Urinary bladder (tissue), 4 donors: ENCODE results near the gene ZBTB8A. TPM values are rescaled to one million over a fixed set of nuclear protein-coding genes. Genes with fewer than 3 reads are reported as not detected.

Experiments used
- DNase-seq: peaks from one replicate; pipeline ENCODE4 v3.0.0-alpha.2; 2015; ENCODE audit errors: extremely low spot score
- H3K27ac ChIP-seq: one replicate; pipeline ENCODE4 v1.5.1; 2013; ENCODE audit warnings: low read depth, mild to moderate bottlenecking, moderate library complexity
- H3K36me3 ChIP-seq: one replicate; pipeline ENCODE4 v1.6.1; 2013; ENCODE audit warnings: mild to moderate bottlenecking, moderate library complexity; ENCODE audit not compliant: insufficient read depth
- H3K4me1 ChIP-seq: one replicate; pipeline ENCODE4 v1.6.1; 2013; ENCODE audit warnings: mild to moderate bottlenecking, moderate library complexity; ENCODE audit not compliant: insufficient read depth
- H3K4me3 ChIP-seq: one replicate; pipeline ENCODE4 v1.5.1; 2013; ENCODE audit warnings: low read depth, low read length
- WGBS: extraction: QIAGEN DNeasy Blood & Tissue Kit; methylation state at CpG from one replicate; pipeline ENCODE4 v1.1.7; 2013; 5-methylcytosine and 5-hydroxymethylcytosine counted together
- polyA plus RNA-seq: library from polyadenylated mRNA; stranded (reverse); fragments of 200-250 nt; gene quantifications from one replicate; pipeline ENCODE4 v1.2.3, GENCODE V29; 2013
- total RNA-seq: library from RNA; depleted of rRNA; stranded (reverse); fragments of >200 nt; gene quantifications from one replicate; pipeline ENCODE4 v1.2.3, GENCODE V29; 2014
- donor health status: healthy with polysubstance abuse.
- donor health status: healthy.

ZBTB8A gene
- total RNA-seq (30.1 TPM), polyA plus RNA-seq (7.4 TPM)

DNA sequence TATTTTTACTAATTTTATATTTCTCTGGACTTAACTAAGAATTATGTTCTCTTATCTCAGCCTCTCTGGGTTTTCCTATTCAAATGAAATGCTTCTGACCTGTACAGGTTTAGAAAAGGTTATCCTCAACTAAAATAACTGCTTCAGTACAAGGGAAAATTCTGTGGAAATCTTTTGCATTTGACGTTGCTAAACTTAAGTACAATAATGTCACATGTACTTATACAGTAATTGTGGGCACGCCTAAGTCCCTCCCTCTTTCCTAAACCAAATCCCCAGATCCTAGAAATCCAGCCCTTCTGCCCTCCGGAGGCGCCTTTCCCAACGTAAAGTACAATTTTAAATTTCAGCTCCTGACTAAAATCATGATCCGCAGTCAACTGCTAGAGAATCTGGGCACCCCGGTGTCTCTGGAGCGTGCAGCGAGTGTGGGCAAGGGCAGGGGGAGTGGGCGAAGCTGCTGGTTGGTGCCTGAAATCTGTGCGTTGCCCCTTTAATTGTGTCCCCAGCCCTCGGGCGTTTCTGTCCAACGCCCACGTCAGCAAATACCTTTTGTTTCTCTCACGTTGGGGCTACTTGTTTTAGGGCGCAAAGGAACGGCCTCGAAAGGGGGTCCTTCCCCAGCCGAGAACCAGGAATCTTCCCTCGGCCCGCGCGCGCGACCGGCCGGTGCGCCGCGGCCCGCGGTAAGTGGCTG, at the start of gene ZBTB8A:
Gene ZBTB8A (plus strand): TSS at position 541 of the 697 bp plus-strand sequence. CDS start 53,505 bp downstream, outside the sequence.
- under 1% methylated on average over 33 of the region's 33 CpGs for WGBS
- Histone ChIP-seq H3K27ac (peak within 1 kb of the TSS; percentile 83), H3K36me3 (no peaks in the 10 kb centered on the region), H3K4me3 (peak within 1 kb of the TSS; percentile 94), H3K4me1 (no peaks in the 10 kb centered on the region)
- DNase-seq: peak; percentile 49

DNA sequence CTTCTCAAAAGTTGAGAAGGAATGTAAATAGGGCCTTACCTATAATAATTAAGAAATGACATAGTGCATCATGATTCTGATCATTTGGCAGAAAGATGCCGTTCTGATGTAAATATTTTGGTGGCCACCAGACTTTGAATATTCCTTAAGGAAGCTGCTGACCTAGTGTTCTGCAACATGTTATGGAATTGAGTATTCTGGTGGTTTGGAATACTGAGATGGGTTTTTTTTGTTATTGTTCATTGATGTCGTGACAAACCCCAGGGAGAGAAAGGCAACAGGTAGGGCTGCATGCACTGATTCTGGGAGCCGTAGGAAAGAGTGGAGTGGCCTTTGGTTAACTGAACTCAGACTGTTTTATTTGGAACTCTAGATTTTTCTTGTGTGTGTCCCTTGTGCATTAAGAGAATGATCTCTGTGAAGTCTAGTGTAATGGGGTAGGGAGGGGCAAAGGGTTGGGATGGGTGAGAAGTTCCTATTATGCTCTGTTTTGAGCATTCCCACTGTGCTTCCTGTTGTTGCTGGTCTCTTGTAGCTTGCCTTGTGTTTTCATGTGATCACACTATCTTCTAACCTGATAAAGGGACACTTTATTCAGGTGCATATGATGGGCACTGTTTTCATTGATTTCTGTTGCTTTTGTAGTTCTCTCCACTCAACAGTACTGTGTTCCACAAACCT, 49.3 kb upstream of the ZBTB8A start:
- DNase-seq: no peak
- Histone ChIP-seq H3K36me3 (no peaks in the 10 kb centered on the region), H3K27ac (no peak overlapping the region), H3K4me3 (no peak overlapping the region), H3K4me1 (no peaks in the 10 kb centered on the region)
- 92% methylated on average over 3 of the region's 3 CpGs for WGBS

DNA sequence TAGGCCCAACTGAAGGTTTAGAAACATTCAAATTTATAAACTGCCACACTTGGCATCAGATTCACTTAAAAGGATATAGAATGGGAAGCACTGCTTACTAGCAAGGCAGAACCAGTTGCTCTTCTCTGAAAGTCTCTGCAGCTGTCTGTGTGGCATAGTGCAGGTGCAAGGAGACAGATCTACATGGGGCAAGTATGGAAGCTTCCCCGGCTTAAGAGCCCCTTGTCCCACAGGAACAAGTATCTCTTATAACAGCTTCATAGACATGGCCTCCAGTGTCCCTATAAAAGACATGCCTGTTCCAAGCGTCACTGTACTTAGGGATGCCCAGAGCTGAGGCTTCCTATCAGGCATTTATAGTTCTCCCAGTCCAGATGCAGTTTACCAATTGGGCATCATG, 47.8 kb upstream of the ZBTB8A start:
- H3K4me1 ChIP-seq: no peaks in the 10 kb centered on the region
- no peak for DNase-seq
- 94% methylated on average over 2 of the region's 2 CpGs for WGBS

DNA sequence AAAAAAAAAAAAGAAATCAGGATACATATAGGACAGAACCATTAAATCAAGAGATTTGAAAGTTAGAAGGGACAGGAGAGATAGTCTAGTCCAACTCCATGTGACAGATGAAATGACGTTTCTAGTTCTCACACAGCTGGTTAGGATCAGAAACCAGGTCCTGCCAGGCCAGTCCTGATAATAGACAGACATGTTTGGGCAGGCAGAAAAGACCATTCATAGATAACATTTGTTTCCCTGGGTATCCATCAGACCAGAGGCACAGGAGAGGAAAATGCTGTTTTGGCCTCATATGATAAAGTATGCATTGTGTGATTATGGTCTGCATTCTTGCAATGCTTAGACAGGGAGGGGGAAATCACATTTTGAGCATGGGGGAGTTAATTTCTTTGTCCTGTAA, 45.0 kb upstream of the ZBTB8A start:
- DNase-seq: no peak
- H3K4me3 ChIP-seq: no peak overlapping the region
- H3K4me1 ChIP-seq: no peaks in the 10 kb centered on the region
- 54% methylated on average over 1 of the region's 1 CpG for WGBS
- no peaks in the 10 kb centered on the region for H3K36me3 ChIP-seq
- no peak overlapping the region for H3K27ac ChIP-seq

More for the DNA sequence above, 47.8 kb upstream of the ZBTB8A start:
- Histone ChIP-seq H3K36me3 (no peaks in the 10 kb centered on the region), H3K4me3 (no peak overlapping the region), H3K27ac (no peak overlapping the region)

DNA sequence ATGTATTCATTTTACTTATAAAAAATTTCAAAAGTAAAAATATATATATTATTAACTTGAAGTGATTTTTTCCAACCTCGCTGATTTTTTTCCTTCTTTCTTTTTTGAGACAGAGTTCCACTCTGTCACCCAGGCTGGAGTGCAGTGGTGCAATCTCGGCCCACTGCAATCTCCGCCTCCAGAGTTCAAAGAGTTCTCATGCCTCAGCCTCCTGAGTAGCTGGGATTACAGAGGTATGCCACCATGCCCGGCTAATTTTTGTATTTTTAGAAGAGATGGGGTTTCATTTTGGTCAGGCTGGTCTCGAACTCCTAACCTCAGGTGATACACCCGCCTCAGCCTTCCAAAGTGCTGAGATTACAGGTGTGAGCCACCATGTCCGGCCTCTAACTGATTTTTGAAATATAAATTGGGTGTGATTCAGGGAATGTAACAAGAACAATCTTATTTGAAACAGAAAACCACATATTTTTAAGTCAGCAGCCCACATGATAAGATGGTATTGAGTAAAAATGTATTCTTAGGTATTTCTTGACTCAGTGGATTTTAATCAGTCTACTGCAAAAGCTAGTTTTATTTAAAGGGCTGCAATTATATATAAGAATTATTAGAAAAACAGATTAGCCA, 44.4 kb upstream of the ZBTB8A start:
- no peak for DNase-seq
- Histone ChIP-seq H3K4me3 (no peak overlapping the region), H3K4me1 (no peaks in the 10 kb centered on the region), H3K36me3 (no peaks in the 10 kb centered on the region), H3K27ac (no peak overlapping the region)
- 79% methylated on average over 7 of the region's 7 CpGs for WGBS

DNA sequence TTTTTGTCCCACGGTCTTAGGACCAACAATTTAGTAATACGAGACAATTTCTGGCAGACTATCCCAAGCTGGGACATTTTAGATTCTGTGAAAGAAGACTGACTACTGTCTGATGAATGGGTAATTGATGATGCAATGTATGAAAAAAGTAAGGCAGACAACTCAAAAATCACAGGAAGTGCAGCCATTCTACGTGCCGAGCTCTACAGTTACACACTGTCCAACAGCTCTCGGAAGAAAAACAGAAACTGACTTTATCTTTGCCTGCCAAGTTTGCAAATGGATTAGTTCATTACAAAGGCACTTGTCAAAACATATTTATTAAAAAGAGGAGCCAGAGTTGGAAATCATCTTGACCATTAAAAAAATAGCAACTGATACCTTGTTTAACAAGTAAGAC, 43.1 kb upstream of the ZBTB8A start:
- WGBS: 31% methylated on average over 5 of the region's 5 CpGs
- Histone ChIP-seq H3K27ac (no peak overlapping the region), H3K4me1 (no peaks in the 10 kb centered on the region), H3K4me3 (no peak overlapping the region), H3K36me3 (no peaks in the 10 kb centered on the region)
- DNase-seq: no peak

DNA sequence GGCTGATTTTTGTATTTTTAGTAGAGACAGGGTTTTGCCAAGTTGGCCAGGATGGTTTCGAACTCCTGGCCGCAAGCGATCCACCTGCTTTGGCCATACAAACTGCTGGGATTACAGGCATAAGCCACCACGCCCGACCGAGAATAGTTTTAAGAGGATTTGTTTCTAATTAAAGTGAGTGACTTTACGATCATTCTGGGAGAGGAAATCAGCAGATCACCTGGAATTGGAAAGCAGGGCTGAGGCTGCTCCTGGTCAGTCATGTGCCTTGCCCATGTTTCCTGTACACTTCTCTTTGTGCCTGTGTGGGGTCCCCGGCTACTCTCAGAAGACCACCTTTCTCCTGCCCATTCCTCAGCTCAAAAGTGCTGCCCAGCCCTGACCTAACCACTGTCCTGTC, 40.5 kb upstream of the ZBTB8A start:
- Histone ChIP-seq H3K27ac (no peak overlapping the region), H3K4me1 (no peaks in the 10 kb centered on the region), H3K4me3 (no peak overlapping the region), H3K36me3 (no peaks in the 10 kb centered on the region)
- WGBS: 79% methylated on average over 8 of the region's 8 CpGs
- no peak for DNase-seq

DNA sequence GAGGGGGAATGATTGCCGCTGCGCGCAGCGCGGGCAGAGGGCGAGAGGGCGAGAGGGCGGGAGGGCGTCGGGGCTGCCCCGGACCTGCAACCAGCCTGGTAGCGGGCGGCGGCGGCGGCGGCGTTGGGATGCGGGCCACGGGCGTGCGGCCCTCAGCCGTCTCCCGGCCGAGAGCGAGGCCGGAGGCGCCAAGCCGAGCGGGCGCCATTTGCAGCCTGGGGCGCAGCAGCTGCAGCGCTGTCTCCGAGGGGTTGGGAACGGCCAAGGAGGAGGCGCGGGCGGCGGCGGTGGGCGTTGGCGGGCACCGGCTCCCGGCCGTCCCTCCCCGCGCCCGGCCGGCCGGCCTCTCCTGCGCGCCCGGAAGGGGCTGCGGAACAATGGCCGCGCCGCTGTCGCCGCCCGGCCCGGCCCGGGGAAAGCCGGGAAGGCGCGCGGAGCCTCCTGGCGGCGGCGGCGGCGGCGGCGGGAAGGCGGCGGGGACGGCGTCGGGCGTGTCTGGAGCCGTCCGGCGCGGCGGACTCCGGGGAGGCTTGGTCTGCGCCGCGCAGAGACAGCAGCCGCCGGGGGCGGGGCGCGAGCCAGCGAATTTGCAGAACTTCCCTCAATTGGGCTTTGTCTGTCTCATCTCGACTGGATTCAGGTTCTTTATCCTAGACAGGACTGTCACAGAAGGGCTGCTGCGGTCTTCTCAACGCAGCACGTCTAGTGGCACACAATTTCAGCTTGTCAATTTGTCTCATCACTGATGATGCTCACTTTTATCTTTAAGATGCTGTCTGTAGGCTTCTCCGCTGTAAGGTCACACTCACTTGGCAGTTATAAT, 38.6 kb upstream of the ZBTB8A start:
- DNase-seq: no peak
- Histone ChIP-seq H3K27ac (peak overlapping the region; percentile 98), H3K4me1 (no peaks in the 10 kb centered on the region), H3K36me3 (no peaks in the 10 kb centered on the region), H3K4me3 (peak overlapping the region; percentile 84)
- under 1% methylated on average over 99 of the region's 99 CpGs for WGBS

DNA sequence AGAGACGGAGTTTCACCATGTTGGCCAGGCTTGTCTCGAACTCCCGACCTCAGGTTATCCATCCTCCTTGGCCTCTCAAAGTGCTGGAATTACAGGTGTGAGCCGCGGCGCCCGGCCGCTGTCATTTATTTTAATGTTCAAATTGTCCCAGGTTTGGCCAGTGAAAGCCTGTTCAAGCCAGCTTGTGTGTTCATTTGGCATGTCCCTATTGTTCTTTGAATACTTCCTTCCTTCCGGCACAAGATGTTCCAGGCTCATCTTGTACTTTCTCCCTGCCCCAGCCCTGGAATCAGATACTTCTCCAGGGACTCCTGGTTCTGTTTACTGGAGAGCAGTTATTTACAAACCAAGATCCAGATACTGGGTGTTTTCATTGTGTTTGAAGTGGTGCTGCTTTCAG, 37.4 kb upstream of the ZBTB8A start:
- H3K4me1 ChIP-seq: no peaks in the 10 kb centered on the region
- DNase-seq: no peak
- H3K4me3 ChIP-seq: no peak overlapping the region
- no peaks in the 10 kb centered on the region for H3K36me3 ChIP-seq
- WGBS: 91% methylated on average over 9 of the region's 9 CpGs
- H3K27ac ChIP-seq: no peak overlapping the region

DNA sequence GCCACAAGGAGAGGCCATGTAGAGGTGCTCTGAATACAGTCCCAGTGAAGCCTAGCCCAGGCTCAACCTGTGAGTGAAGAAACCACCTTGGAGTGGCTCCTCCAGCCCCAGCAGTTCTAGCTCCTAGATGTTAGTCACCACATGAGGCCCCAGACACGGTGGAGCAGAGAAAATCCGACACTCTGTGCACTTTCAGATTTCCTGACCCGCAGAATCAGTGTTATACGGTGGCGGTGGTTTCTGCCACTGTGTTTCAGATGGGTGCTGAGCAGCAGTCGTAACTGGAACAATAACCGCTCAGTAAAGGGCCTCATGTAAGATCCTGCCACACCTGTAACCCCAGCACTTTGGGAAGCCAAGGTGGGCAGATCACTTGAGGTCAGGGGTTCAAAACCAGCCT, 36.1 kb upstream of the ZBTB8A start:
- no peak overlapping the region for H3K4me3 ChIP-seq
- WGBS: 88% methylated on average over 7 of the region's 7 CpGs
- no peaks in the 10 kb centered on the region for H3K4me1 ChIP-seq
- no peak overlapping the region for H3K27ac ChIP-seq
- no peaks in the 10 kb centered on the region for H3K36me3 ChIP-seq
- no peak for DNase-seq

DNA sequence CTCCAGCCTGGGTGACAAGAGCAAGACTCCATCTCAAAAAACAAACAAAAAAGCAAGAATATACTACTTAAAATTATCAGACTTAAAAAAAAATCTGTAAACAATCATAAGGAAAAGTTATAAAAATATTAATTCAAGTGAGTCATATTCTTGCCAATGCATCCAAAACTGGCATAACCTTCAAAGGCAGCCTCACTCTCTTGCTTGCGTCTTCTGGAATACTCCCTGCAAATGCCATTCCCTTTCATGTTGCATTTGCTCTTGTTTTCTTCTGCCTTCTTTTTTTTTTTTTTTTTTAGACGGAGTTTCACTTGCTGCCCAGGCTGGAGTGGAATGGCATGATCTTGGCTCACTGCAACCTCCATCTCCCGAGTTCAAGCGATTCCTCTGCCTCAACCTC, 32.2 kb upstream of the ZBTB8A start:
- H3K4me3 ChIP-seq: no peak overlapping the region
- H3K4me1 ChIP-seq: no peaks in the 10 kb centered on the region
- 80% methylated on average over 4 of the region's 4 CpGs for WGBS
- no peak overlapping the region for H3K27ac ChIP-seq
- DNase-seq: no peak
- H3K36me3 ChIP-seq: no peaks in the 10 kb centered on the region

DNA sequence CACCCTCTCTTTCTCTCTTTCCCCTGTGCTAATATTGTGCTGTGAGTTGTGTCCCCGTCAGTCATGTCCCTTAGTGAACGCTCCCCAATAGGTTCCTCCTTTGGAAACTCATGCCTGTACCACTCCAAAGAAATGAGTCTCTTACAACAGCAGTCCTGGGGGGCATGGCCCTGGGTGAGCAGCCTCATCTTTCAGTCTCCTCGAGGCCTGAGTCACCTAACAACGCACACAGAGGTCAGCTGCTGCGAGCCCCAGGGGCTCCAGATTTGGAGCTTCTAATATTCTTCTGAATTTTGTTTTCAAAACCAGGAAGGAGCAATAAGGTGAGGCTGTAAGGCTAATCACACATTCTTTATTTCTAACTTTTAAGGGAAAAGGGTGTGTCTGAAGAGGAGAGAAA, 30.5 kb upstream of the ZBTB8A start:
- DNase-seq: no peak
- no peaks in the 10 kb centered on the region for H3K36me3 ChIP-seq
- no peak overlapping the region for H3K27ac ChIP-seq
- no peaks in the 10 kb centered on the region for H3K4me1 ChIP-seq
- 73% methylated on average over 5 of the region's 5 CpGs for WGBS
- no peak overlapping the region for H3K4me3 ChIP-seq

DNA sequence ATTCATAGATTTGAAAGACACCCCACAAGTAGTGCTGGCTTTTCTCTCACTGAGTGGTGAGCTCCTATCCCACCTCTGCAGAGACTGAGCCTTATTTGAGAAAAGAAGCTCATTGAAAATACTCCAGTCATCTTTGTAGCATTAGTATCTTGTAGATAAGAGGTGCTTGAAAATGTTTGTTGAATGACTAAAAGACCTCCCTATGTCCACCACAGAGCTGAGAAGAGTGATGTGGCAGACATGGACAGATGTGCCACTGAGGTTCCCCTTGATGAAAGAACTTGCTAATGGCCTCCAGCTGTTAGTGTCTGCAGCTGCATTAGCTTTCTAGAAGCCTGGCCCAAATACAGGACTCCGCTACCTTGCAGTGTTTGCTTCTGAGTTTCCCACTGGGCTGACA, 29.3 kb upstream of the ZBTB8A start:
- no peak overlapping the region for H3K27ac ChIP-seq
- no peaks in the 10 kb centered on the region for H3K4me1 ChIP-seq
- H3K4me3 ChIP-seq: no peak overlapping the region
- no peaks in the 10 kb centered on the region for H3K36me3 ChIP-seq
- no peak for DNase-seq
- WGBS: 98% methylated on average over 1 of the region's 1 CpG
